HEK293 (cell line): Measurements from ENCODE around the gene GBGT1.

ENCODE experiments used
- CTCF ChIA-PET: fragments of 350-600 bp; formaldehyde crosslinking; extraction: SDS; loops from one replicate; lab custom pipeline; 2021; ENCODE audit warnings: antibody characterized with exemption; lab: Yijun Ruan, JAX
- POLR2A ChIA-PET: fragments of 300-600 bp; formaldehyde crosslinking; extraction: SDS; loops from one replicate; lab custom pipeline; 2020; ENCODE audit warnings: antibody characterized with exemption, inconsistent platforms; lab: Yijun Ruan, JAX
- H3K27ac ChIP-seq: fragments of 200-500 bp; sonication (Bioruptor generic); 2 replicates; pipeline ENCODE4 v1.5.1; 2014; ENCODE audit warnings: low read depth, low read length, control low read depth, inconsistent platforms; ENCODE audit errors: extremely low read depth
- H3K36me3 ChIP-seq, 2 experiments: fragments of 200-500 bp in 1 of 2; sonication (Bioruptor generic) in 1 of 2; 1 replicate in 1 of 2; 2 replicates in 1 of 2; pipeline ENCODE4 v1.5.1; 2014 to 2017; ENCODE audit warnings: inconsistent platforms in 2 of 2, low read length in 2 of 2; ENCODE audit not compliant: control insufficient read depth in 2 of 2, insufficient read depth in 1 of 2
- H3K4me1 ChIP-seq: fragments of 200-500 bp; sonication (Bioruptor generic); 2 replicates; pipeline ENCODE4 v1.5.1; 2014; ENCODE audit warnings: mild to moderate bottlenecking, low read length, inconsistent platforms; ENCODE audit not compliant: control insufficient read depth, insufficient read depth
- H3K4me3 ChIP-seq: 2 replicates; pipeline ENCODE4 v1.5.1; 2011; ENCODE audit warnings: low read depth, mild to moderate bottlenecking, control low read depth, low read length, moderate library complexity
- H3K9me3 ChIP-seq: fragments of 200-500 bp; sonication (Bioruptor generic); 2 replicates; pipeline ENCODE4 v1.5.1; 2014; ENCODE audit warnings: low read depth, low read length, inconsistent platforms; ENCODE audit not compliant: control insufficient read depth, insufficient read depth
- KLF1 ChIP-seq: fragments of 450-650 bp; formaldehyde crosslinking; IDR thresholded peaks from 2 replicates; pipeline ENCODE4 v1.5.1; 2016; ENCODE audit warnings: missing biosample characterization, missing genetic modification characterization
- SP7 ChIP-seq: fragments of 450-650 bp; formaldehyde crosslinking; IDR thresholded peaks from 2 replicates; pipeline ENCODE4 v1.5.1; 2016; ENCODE audit warnings: missing biosample characterization, missing genetic modification characterization
- TRIM28 ChIP-seq: IDR thresholded peaks from 2 replicates; pipeline ENCODE4 v1.6.1; 2011; ENCODE audit warnings: low read length, control low read depth, borderline replicate concordance
- ZBTB10 ChIP-seq: fragments of 450-650 bp; formaldehyde crosslinking; IDR thresholded peaks from 2 replicates; pipeline ENCODE4 v1.5.1; 2016; ENCODE audit warnings: missing biosample characterization, missing genetic modification characterization
- ZBTB17 ChIP-seq: fragments of 450-650 bp; formaldehyde crosslinking; IDR thresholded peaks from 2 replicates; pipeline ENCODE4 v1.5.1; 2016; ENCODE audit warnings: missing biosample characterization, missing genetic modification characterization
- ZBTB20 ChIP-seq: fragments of 450-650 bp; formaldehyde crosslinking; IDR thresholded peaks from 2 replicates; pipeline ENCODE4 v1.5.1; 2016; ENCODE audit warnings: missing biosample characterization, missing genetic modification characterization
- ZBTB7A ChIP-seq: fragments of 450-650 bp; formaldehyde crosslinking; IDR thresholded peaks from 2 replicates; pipeline ENCODE4 v1.5.1; 2016; ENCODE audit warnings: low read depth, missing biosample characterization, missing genetic modification characterization
- ZBTB8A ChIP-seq: fragments of 450-650 bp; formaldehyde crosslinking; IDR thresholded peaks from 2 replicates; pipeline ENCODE4 v1.5.1; 2016; ENCODE audit warnings: missing biosample characterization, missing genetic modification characterization
- ZFP3 ChIP-seq: fragments of 450-650 bp; formaldehyde crosslinking; IDR thresholded peaks from 2 replicates; pipeline ENCODE4 v1.5.1; 2016; ENCODE audit warnings: low read depth, missing biosample characterization, missing genetic modification characterization
- ZNF138 ChIP-seq: fragments of 450-650 bp; formaldehyde crosslinking; IDR thresholded peaks from 2 replicates; pipeline ENCODE4 v1.5.1; 2016; ENCODE audit warnings: missing biosample characterization, missing genetic modification characterization, borderline replicate concordance
- ZNF146 ChIP-seq: fragments of 450-650 bp; formaldehyde crosslinking; IDR thresholded peaks from 2 replicates; pipeline ENCODE4 v1.5.1; 2016; ENCODE audit warnings: missing biosample characterization, missing genetic modification characterization
- ZNF214 ChIP-seq: fragments of 450-650 bp; formaldehyde crosslinking; IDR thresholded peaks from 2 replicates; pipeline ENCODE4 v1.5.1; 2017; ENCODE audit warnings: missing biosample characterization, mild to moderate bottlenecking, missing genetic modification characterization, borderline replicate concordance
- ZNF366 ChIP-seq: fragments of 450-650 bp; formaldehyde crosslinking; conservative IDR thresholded peaks from 2 replicates; pipeline ENCODE4 v1.5.1; 2016; ENCODE audit warnings: missing biosample characterization, missing genetic modification characterization
- ZNF423 ChIP-seq: fragments of 450-650 bp; formaldehyde crosslinking; IDR thresholded peaks from 2 replicates; pipeline ENCODE4 v1.5.1; 2016; ENCODE audit warnings: missing biosample characterization, missing genetic modification characterization
- ZNF521 ChIP-seq: fragments of 450-650 bp; formaldehyde crosslinking; IDR thresholded peaks from 2 replicates; pipeline ENCODE4 v1.5.1; 2017; ENCODE audit warnings: missing biosample characterization, mild to moderate bottlenecking, missing genetic modification characterization
- ZNF600 ChIP-seq: fragments of 450-650 bp; formaldehyde crosslinking; IDR thresholded peaks from 2 replicates; pipeline ENCODE4 v1.5.1; 2016; ENCODE audit warnings: missing biosample characterization, missing genetic modification characterization
- ZNF629 ChIP-seq: fragments of 450-650 bp; formaldehyde crosslinking; IDR thresholded peaks from 2 replicates; pipeline ENCODE4 v1.5.1; 2017; ENCODE audit warnings: missing biosample characterization, missing genetic modification characterization
- ZNF639 ChIP-seq: fragments of 450-650 bp; formaldehyde crosslinking; IDR thresholded peaks from 2 replicates; pipeline ENCODE4 v1.5.1; 2016; ENCODE audit warnings: missing biosample characterization, missing genetic modification characterization
- ZNF664 ChIP-seq: fragments of 450-650 bp; formaldehyde crosslinking; IDR thresholded peaks from 2 replicates; pipeline ENCODE4 v1.5.1; 2016; ENCODE audit warnings: missing biosample characterization, missing genetic modification characterization
- ZNF777 ChIP-seq: fragments of 450-650 bp; formaldehyde crosslinking; IDR thresholded peaks from 2 replicates; pipeline ENCODE4 v1.5.1; 2017; ENCODE audit warnings: missing biosample characterization, missing genetic modification characterization, borderline replicate concordance
- ZNF785 ChIP-seq: fragments of 450-650 bp; formaldehyde crosslinking; IDR thresholded peaks from 2 replicates; pipeline ENCODE4 v1.5.1; 2016; ENCODE audit warnings: missing biosample characterization, missing genetic modification characterization
- ZNF792 ChIP-seq: fragments of 450-650 bp; formaldehyde crosslinking; IDR thresholded peaks from 2 replicates; pipeline ENCODE4 v1.5.1; 2016; ENCODE audit warnings: missing biosample characterization, missing genetic modification characterization
- ZNF843 ChIP-seq: fragments of 450-650 bp; formaldehyde crosslinking; IDR thresholded peaks from 2 replicates; pipeline ENCODE4 v1.5.1; 2016; ENCODE audit warnings: missing biosample characterization, missing genetic modification characterization
- ZSCAN23 ChIP-seq: fragments of 450-650 bp; formaldehyde crosslinking; IDR thresholded peaks from 2 replicates; pipeline ENCODE4 v1.5.1; 2016; ENCODE audit warnings: missing biosample characterization, missing genetic modification characterization
- TF ChIP-seq, protein P1 (sequence below): fragments of 450-650 bp; formaldehyde crosslinking; IDR thresholded peaks from 2 replicates; pipeline ENCODE4 v1.5.1; 2016; ENCODE audit warnings: missing biosample characterization, missing genetic modification characterization
- TF ChIP-seq, protein P2 (sequence below): fragments of 450-650 bp; formaldehyde crosslinking; IDR thresholded peaks from 2 replicates; pipeline ENCODE4 v1.5.1; 2016; ENCODE audit warnings: missing biosample characterization, missing genetic modification characterization
- TF ChIP-seq, protein P3 (sequence below): fragments of 450-650 bp; formaldehyde crosslinking; IDR thresholded peaks from 2 replicates; pipeline ENCODE4 v1.5.1; 2016; ENCODE audit warnings: missing biosample characterization, missing genetic modification characterization

The GBGT1 gene

DNA sequence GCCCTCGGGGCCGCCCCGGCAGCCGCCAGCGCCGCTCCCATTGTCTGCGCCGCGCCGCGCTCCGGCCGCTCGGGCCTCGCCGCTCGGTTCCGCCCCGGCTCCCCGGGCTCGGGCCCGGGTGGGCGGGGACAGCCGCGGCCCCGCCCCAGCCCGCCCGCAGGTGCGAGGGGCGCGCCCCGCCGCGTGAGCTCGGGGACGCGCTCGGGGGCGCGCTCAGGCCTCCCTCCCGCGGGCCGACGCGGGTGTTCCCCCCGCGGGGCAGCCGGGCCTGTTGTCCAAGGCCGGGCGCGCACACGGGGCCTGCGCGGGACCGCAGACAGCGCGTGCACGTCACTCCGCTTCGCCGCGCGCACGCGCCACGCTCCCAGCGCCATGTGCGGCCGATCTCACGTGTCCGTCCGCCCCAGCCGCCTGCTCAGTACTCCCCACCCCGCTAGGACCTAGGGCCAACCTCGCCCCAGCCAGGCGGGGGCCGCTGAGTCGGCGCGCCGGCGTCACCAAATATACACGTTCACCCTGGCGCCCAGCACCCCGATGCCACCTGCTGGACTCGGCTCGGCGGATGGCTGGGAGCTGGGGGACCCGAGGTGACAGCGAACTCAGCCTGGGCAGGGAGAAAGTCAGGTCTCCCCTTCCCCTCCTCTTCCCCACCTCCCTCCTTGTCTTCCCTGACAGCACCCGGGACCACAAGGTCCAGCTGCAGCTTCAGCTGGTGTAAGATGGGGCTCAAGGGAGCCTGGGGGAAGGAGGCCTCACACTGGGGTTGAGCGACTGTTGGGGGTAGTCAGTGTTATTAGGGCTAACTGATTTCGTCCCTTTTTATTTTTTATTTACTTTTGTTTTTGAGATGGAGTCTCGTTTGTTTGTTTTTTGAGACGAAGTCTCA lies 14.3 kb downstream of the GBGT1 start:
- H3K27ac ChIP-seq, result peak overlapping the region; percentile 89
- POLR2A ChIA-PET, result interaction anchor here (0.6 to 1.9 kb wide), 10 partner anchors 10 to 1514 kb away, joined by 3 to 11 read pairs (median 5); partner anchors contain the start of genes GTF3C5, MED22 and RPL7A
- TF ChIP-seq ZNF792 (tag by site-specific recombination) (no peak), ZBTB17 (tag by site-specific recombination) (peak; percentile 80), ZBTB7A (tag by site-specific recombination) (peak; percentile 70; the same call in 1 of the 2 replicates), ZFP3 (tag by site-specific recombination) (no peak), ZNF843 (tag by site-specific recombination) (0 out of 2 replicates have a peak, but pooled peaks have one; percentile 49), TRIM28 (peak; percentile 33; the same call in 1 of the 2 replicates), KLF1 (tag by site-specific recombination) (peak; percentile 68), ZBTB20 (tag by site-specific recombination) (peak; percentile 97), ZNF366 (tag by site-specific recombination) (peak; percentile 66), ZNF629 (tag by site-specific recombination) (peak; percentile 52; the same call in 1 of the 2 replicates), ZNF214 (tag by site-specific recombination) (no peak), ZNF600 (peak; percentile 79), ZBTB8A (peak; percentile 63), ZNF423 (tag by site-specific recombination) (peak; percentile 81), ZNF664 (tag by site-specific recombination) (no peak), ZSCAN23 (no peak), ZNF639 (tag by site-specific recombination) (no peak), ZNF146 (tag by site-specific recombination) (peak; percentile 9; the same call in 1 of the 2 replicates), SP7 (tag by site-specific recombination) (peak; percentile 84), ZNF785 (tag by site-specific recombination) (peak; percentile 64; the same call in 1 of the 2 replicates), ZNF777 (tag by site-specific recombination) (no peak), ZNF138 (tag by site-specific recombination) (no peak), ZBTB10 (tag by site-specific recombination) (peak; percentile 88), ZNF521 (no peak)
- TF ChIP-seq, protein P1, sequence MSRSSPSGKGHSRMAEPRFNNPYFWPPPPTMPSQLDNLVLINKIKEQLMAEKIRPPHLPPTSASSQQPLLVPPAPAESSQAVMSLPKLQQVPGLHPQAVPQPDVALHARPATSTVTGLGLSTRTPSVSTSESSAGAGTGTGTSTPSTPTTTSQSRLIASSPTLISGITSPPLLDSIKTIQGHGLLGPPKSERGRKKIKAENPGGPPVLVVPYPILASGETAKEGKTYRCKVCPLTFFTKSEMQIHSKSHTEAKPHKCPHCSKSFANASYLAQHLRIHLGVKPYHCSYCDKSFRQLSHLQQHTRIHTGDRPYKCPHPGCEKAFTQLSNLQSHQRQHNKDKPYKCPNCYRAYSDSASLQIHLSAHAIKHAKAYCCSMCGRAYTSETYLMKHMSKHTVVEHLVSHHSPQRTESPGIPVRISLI (tag by site-specific recombination), result no peak
- TF ChIP-seq, protein P2, sequence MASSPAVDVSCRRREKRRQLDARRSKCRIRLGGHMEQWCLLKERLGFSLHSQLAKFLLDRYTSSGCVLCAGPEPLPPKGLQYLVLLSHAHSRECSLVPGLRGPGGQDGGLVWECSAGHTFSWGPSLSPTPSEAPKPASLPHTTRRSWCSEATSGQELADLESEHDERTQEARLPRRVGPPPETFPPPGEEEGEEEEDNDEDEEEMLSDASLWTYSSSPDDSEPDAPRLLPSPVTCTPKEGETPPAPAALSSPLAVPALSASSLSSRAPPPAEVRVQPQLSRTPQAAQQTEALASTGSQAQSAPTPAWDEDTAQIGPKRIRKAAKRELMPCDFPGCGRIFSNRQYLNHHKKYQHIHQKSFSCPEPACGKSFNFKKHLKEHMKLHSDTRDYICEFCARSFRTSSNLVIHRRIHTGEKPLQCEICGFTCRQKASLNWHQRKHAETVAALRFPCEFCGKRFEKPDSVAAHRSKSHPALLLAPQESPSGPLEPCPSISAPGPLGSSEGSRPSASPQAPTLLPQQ (tag by site-specific recombination), result peak; percentile 71
- TF ChIP-seq, protein P3, sequence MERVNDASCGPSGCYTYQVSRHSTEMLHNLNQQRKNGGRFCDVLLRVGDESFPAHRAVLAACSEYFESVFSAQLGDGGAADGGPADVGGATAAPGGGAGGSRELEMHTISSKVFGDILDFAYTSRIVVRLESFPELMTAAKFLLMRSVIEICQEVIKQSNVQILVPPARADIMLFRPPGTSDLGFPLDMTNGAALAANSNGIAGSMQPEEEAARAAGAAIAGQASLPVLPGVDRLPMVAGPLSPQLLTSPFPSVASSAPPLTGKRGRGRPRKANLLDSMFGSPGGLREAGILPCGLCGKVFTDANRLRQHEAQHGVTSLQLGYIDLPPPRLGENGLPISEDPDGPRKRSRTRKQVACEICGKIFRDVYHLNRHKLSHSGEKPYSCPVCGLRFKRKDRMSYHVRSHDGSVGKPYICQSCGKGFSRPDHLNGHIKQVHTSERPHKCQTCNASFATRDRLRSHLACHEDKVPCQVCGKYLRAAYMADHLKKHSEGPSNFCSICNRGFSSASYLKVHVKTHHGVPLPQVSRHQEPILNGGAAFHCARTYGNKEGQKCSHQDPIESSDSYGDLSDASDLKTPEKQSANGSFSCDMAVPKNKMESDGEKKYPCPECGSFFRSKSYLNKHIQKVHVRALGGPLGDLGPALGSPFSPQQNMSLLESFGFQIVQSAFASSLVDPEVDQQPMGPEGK (tag by site-specific recombination), result peak; percentile 96

More for the DNA sequence above, 14.3 kb downstream of the GBGT1 start:
- no peaks in the 10 kb centered on the region for H3K36me3 ChIP-seq
- H3K9me3 ChIP-seq, result no peaks in the 10 kb centered on the region
- CTCF ChIA-PET, result interaction anchor here (0.6 to 7.8 kb wide), 17 partner anchors 9 to 337 kb away, joined by 3 to 342 read pairs (median 4); no protein-coding TSS in a partner anchor
- H3K4me3 ChIP-seq, result peak overlapping the region; percentile 64
- H3K4me1 ChIP-seq, result 0 out of 2 replicates have a peak, but pooled peaks cover 3% of the 10 kb centered on the region
